Brain microvascular endothelial cell (primary cell): ENCODE data around the gene ALDH1A3.

Experiments used
- DNase-seq: peaks from one replicate; pipeline ENCODE4 v3.0.0-alpha.2; 2020
- H3K27ac ChIP-seq: fragments of 250-450 bp; sonication (Bioruptor Pico); 2 replicates; pipeline ENCODE4 v1.5.1; 2020; ENCODE audit warnings: mild to moderate bottlenecking, moderate library complexity
- H3K27me3 ChIP-seq: fragments of 250-450 bp; sonication (Bioruptor Pico); replicated peaks from 2 replicates; pipeline ENCODE4 v1.5.1; 2020; ENCODE audit warnings: mild to moderate bottlenecking
- H3K36me3 ChIP-seq: fragments of 250-450 bp; sonication (Bioruptor Pico); replicated peaks from 2 replicates; pipeline ENCODE4 v1.5.1; 2020; ENCODE audit warnings: mild to moderate bottlenecking
- H3K4me3 ChIP-seq: 2 replicates; pipeline ENCODE4 v1.5.1; 2011; ENCODE audit warnings: low read depth, mild to moderate bottlenecking, control low read depth, low read length, moderate library complexity
- CTCF ChIP-seq: IDR thresholded peaks from 2 replicates; pipeline ENCODE4 v1.5.1; 2011; ENCODE audit warnings: low read depth, mild to moderate bottlenecking, moderate library complexity, low read length, control low read depth, inconsistent platforms; ENCODE audit errors: missing control alignments
- in situ Hi-C: cut with HindIII; loops from 2 replicates; pipeline ENCODE4 v1.10.0; 2017; ENCODE audit warnings: low sequenced_read_pairs, low pct_ligation_motif_present

The ALDH1A3 gene

GRCh38 chr15:100867433-100867832 lies 12.2 kb upstream of the ALDH1A3 start:
- DNase-seq: no peak
- in situ Hi-C loops: no loop called here

GRCh38 chr15:100869151-100869999 lies 10.3 kb upstream of the ALDH1A3 start:
- Histone ChIP-seq H3K27me3 (no peaks in the 10 kb centered on the region), H3K4me3 (no peak overlapping the region), H3K36me3 (no peaks in the 10 kb centered on the region), H3K27ac (no peak overlapping the region)
- in situ Hi-C loops: no loop called here
- no peak for DNase-seq
- TF ChIP-seq CTCF: peak; percentile 73

More at GRCh38 chr15:100867433-100867832, 12.2 kb upstream of the ALDH1A3 start:
- no peak for TF ChIP-seq CTCF
- H3K27ac ChIP-seq: no peak overlapping the region
- H3K36me3 ChIP-seq: no peaks in the 10 kb centered on the region
- no peaks in the 10 kb centered on the region for H3K27me3 ChIP-seq
- no peak overlapping the region for H3K4me3 ChIP-seq

GRCh38 chr15:100873029-100873677 lies 6.5 kb upstream of the ALDH1A3 start:
- Histone ChIP-seq H3K27me3 (peaks cover under 1% of the 10 kb centered on the region), H3K27ac (no peak overlapping the region), H3K4me3 (no peak overlapping the region), H3K36me3 (no peaks in the 10 kb centered on the region)
- peak; percentile 84 for DNase-seq
- peak; percentile 91 for TF ChIP-seq CTCF
- in situ Hi-C loops: no loop called here

- TF ChIP-seq CTCF: no peak
- no peak for DNase-seq
- Histone ChIP-seq H3K27me3 (peaks cover 19% of the 10 kb centered on the region), H3K27ac (no peak overlapping the region), H3K36me3 (no peaks in the 10 kb centered on the region), H3K4me3 (no peak overlapping the region)
- in situ Hi-C loops: no loop called here
These were observed 4.1 kb upstream of the ALDH1A3 start for GRCh38 chr15:100875495-100875894.

- no peak for DNase-seq
- TF ChIP-seq CTCF: no peak
- H3K27me3 ChIP-seq: peaks cover 23% of the 10 kb centered on the region
- no peak overlapping the region for H3K27ac ChIP-seq
- no peak overlapping the region for H3K4me3 ChIP-seq
- in situ Hi-C loops: no loop called here
- no peaks in the 10 kb centered on the region for H3K36me3 ChIP-seq
These were observed 3.7 kb upstream of the ALDH1A3 start for GRCh38 chr15:100875976-100876375.

DNA sequence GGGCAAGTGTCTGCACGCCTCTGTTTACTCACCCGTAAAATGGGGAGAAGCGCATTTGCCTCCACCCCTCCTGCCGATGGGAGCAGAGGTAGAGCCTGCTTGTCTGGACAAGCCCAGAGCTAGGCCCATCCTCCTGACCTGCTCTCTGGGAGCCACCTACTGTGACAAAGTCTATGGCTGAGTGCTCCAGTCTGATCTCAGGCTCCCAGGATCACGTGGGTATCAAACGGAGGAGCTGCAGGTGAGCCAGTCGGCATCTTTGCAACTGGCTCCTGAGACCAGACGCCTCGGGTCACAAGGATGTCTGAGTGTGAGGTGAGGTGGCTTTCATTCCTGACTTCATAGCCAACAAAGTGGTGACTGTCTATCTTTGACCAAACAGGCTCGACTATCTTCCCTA lies 2.1 kb upstream of the ALDH1A3 start:
- no peaks in the 10 kb centered on the region for H3K36me3 ChIP-seq
- TF ChIP-seq CTCF: no peak
- no peak for DNase-seq
- H3K4me3 ChIP-seq: no peak overlapping the region
- in situ Hi-C loops: no loop called here
- peaks cover 25% of the 10 kb centered on the region for H3K27me3 ChIP-seq
- H3K27ac ChIP-seq: no peak overlapping the region
